Transverse colon (tissue), 3 donors: ENCODE measurements around the gene ARL6IP6.

Experiments used
- CTCF ChIP-seq, 5 experiments: fragments of 200-600 bp in 3 of 5; fragments of 450-650 bp in 2 of 5; sonication (generic) in 3 of 5; IDR thresholded peaks; 1 replicate in 2 of 5; 2 replicates in 3 of 5; pipeline ENCODE4 v1.5.1; 2016 to 2017; ENCODE audit warnings: antibody characterized with exemption in 5 of 5, inconsistent platforms in 3 of 5, mild to moderate bottlenecking in 2 of 5, moderate library complexity in 1 of 5
- EP300 ChIP-seq: sonication (generic); formaldehyde crosslinking; IDR thresholded peaks from one replicate; pipeline ENCODE4 v1.6.1; 2017; ENCODE audit warnings: antibody characterized with exemption, low read depth
- POLR2A ChIP-seq: fragments of 450-650 bp; IDR thresholded peaks from one replicate; pipeline ENCODE4 v1.6.1; 2016; ENCODE audit warnings: antibody characterized with exemption, mild to moderate bottlenecking, moderate library complexity

- no peak for TF ChIP-seq CTCF (IDR thresholded peaks at IDR 0.05)
- no peak for TF ChIP-seq POLR2A
- TF ChIP-seq EP300: no peak
Observed at GRCh38 chr2:152674334-152674733, 44.1 kb upstream of the ARL6IP6 start.
